Body of pancreas (tissue), 4 donors: ENCODE measurements around the gene CDK13. TPM values are rescaled to one million over a fixed set of nuclear protein-coding genes. Genes with fewer than 3 reads are reported as not detected.
A peak's percentile ranks its signal among the peaks of the same experiment; 100 is the strongest.
"Not testable (repeated sequence)": the region's sequence is repeated elsewhere in the genome, so short reads cannot be mapped to it uniquely, and the experiment has no call there.

Experiments
- ATAC-seq: fragments of 150-250 bp; one replicate; pipeline ENCODE4 v1.9.1; 2016
- DNase-seq, 4 donors: peaks; one replicate each; pipeline ENCODE4 v3.0.0-alpha.2; 2019
- H3K27ac ChIP-seq, 4 donors: fragments of 200-600 bp; sonication (generic); 1 replicate in 3 of 4; 2 replicates in 1 of 4; pipeline versions ENCODE4 v1.5.1 to v1.6.1; 2016 to 2019; ENCODE audit warnings: mild to moderate bottlenecking in 1 of 4, mixed read lengths in 1 of 4, moderate library complexity in 1 of 4
- H3K27me3 ChIP-seq, 2 donors: fragments of 200-600 bp; sonication (generic); one replicate each; pipeline ENCODE4 v1.6.0; 2016; ENCODE audit warnings: mild to moderate bottlenecking in 1 of 2
- H3K36me3 ChIP-seq, 2 donors: fragments of 200-600 bp; sonication (generic); replicated peaks in 1 of 2; 2 replicates each; pipeline ENCODE4 v1.5.1; 2016; ENCODE audit warnings: low read depth in 2 of 2; ENCODE audit not compliant: insufficient read depth in 1 of 2
- H3K4me1 ChIP-seq: fragments of 200-600 bp; sonication (generic); one replicate; pipeline ENCODE4 v1.6.0; 2016
- H3K4me3 ChIP-seq, 2 donors: fragments of 200-600 bp; sonication (generic); 1 replicate in 1 of 2; 2 replicates in 1 of 2; pipeline ENCODE4 v1.5.1; 2016 to 2019
- H3K9me3 ChIP-seq, 3 donors: fragments of 200-600 bp; sonication (generic); 1 replicate in 2 of 3; 2 replicates in 1 of 3; pipeline ENCODE4 v1.5.1; 2016
- CTCF ChIP-seq, 7 experiments: fragments of 450-650 bp in 4 of 7; fragments of 200-600 bp in 3 of 7; sonication (generic) in 3 of 7; IDR thresholded peaks; one replicate each; pipeline ENCODE4 v1.5.1; 2016 to 2019; ENCODE audit warnings: antibody characterized with exemption in 7 of 7
- POLR2A ChIP-seq, 3 donors: fragments of 450-650 bp; IDR thresholded peaks; one replicate each; pipeline ENCODE4 v1.6.1; 2016; ENCODE audit warnings: antibody characterized with exemption in 3 of 3, mild to moderate bottlenecking in 2 of 3
- WGBS, 2 donors: methylation state at CpG; one replicate each; pipeline ENCODE4 v1.1.5; 2017; 5-methylcytosine and 5-hydroxymethylcytosine counted together
- intact Hi-C: fragments of 100-400 bp; cut with DNase I; formaldehyde crosslinking; loops from one replicate; pipeline ENCODE4 v1.15.1; 2023
- total RNA-seq, 2 donors: library from RNA; depleted of rRNA; stranded (reverse); fragments of >200 nt; gene quantifications; one replicate each; pipeline ENCODE4 v1.1.0, GENCODE V29; 2016

The CDK13 gene
- total RNA-seq, 2 donors from 2014 or later = 73.2 to 97.6 TPM

GRCh38 chr7:39909526-39909925 lies 40.5 kb upstream of the CDK13 start:
- TF ChIP-seq CTCF (IDR thresholded peaks at IDR 0.05) (no peak), POLR2A (IDR thresholded peaks at IDR 0.05) (no peak)
- intact Hi-C loops = no loop called here
- DNase-seq = no peak
- Histone ChIP-seq H3K4me1 (no peaks in the 10 kb centered on the region), H3K36me3 (no peaks in the 10 kb centered on the region), H3K9me3 (no peaks in the 10 kb centered on the region), H3K4me3 (no peak overlapping the region), H3K27ac (no peak overlapping the region), H3K27me3 (no peaks in the 10 kb centered on the region)
- no peak for ATAC-seq
- 83% methylated on average over 1 of the region's 1 CpG for WGBS, 2 donors

- Histone ChIP-seq H3K9me3 (no peaks in the 10 kb centered on the region), H3K4me3 (no peak overlapping the region), H3K27ac (no peak overlapping the region), H3K27me3 (no peaks in the 10 kb centered on the region), H3K4me1 (no peaks in the 10 kb centered on the region), H3K36me3 (no peaks in the 10 kb centered on the region)
- ATAC-seq = no peak
- DNase-seq = peak in 1 of 4 donors; percentile 19
- 65 to 73% methylated on average over 6 to 7 of the region's 7 CpGs for WGBS, 2 donors
- intact Hi-C loops = no loop called here
- no peak for TF ChIP-seq CTCF (IDR thresholded peaks at IDR 0.05)
- TF ChIP-seq POLR2A (IDR thresholded peaks at IDR 0.05) = no peak
Observed at GRCh38 chr7:39910108-39910869, 39.8 kb upstream of the CDK13 start.

DNA sequence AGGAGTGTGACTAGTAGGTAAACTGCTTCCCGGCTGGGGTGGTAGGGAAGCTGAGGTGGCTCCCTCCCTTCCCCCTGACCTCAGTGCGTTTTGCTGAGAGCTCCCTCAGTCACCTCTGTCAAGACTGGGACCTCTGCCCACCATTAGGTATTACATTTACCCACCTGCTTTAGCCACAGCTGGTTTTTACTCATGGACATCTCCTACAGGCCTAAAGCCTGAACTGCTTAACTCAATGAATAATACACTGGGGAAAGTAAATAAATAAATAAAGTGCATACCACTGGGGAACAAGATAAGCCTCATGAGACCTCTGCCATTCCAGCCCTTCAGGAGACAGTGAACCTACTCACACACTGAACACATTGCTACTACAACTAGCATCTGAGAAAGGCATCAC lies 38.9 kb upstream of the CDK13 start:
- DNase-seq (no peak), ATAC-seq (no peak)
- Histone ChIP-seq H3K4me3 (no peak overlapping the region), H3K9me3 (no peaks in the 10 kb centered on the region), H3K4me1 (no peaks in the 10 kb centered on the region), H3K27me3 (no peaks in the 10 kb centered on the region), H3K36me3 (no peaks in the 10 kb centered on the region), H3K27ac (no peak overlapping the region)
- no peak for TF ChIP-seq POLR2A (IDR thresholded peaks at IDR 0.05)
- TF ChIP-seq CTCF (IDR thresholded peaks at IDR 0.05) = no peak
- WGBS, 2 donors = 71 to 100% methylated on average over 1 to 2 of the region's 2 CpGs
- intact Hi-C loops = no loop called here

- H3K4me1 ChIP-seq, H3K27me3 ChIP-seq, ATAC-seq, DNase-seq, H3K9me3 ChIP-seq, H3K4me3 ChIP-seq, H3K27ac ChIP-seq, intact Hi-C loops, H3K36me3 ChIP-seq: not testable (repeated sequence)
- 80 to 85% methylated on average over 8 of the region's 8 CpGs for WGBS, 2 donors
Observed at GRCh38 chr7:39915847-39916246, 34.2 kb upstream of the CDK13 start.

DNA sequence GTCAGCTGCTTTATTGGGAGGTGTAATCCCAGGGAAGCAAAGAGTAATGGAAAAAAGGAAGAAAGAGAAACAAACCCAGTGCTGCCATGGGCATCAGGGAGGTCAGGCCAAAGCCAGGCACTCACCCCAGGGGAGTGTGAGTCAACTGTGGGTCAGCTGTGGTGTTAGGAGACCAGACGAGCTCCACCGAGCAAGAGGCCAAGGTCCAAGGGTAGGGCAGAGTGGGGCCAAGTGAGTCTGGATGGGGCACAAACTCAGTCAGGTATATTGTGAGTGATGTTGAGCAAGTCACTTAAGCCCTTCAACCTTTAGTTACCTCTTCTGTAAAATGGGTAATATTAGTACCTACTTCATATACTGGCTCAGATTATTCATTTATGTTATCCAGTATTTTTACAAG lies 30.4 kb upstream of the CDK13 start:
- no peak for TF ChIP-seq CTCF (IDR thresholded peaks at IDR 0.05)
- ATAC-seq (no peak), DNase-seq (no peak)
- H3K27ac ChIP-seq = no peak overlapping the region
- no peak overlapping the region for H3K4me3 ChIP-seq
- H3K36me3 ChIP-seq = no peaks in the 10 kb centered on the region
- no peaks in the 10 kb centered on the region for H3K27me3 ChIP-seq
- 88 to 91% methylated on average over 2 of the region's 2 CpGs for WGBS, 2 donors
- intact Hi-C loops = no loop called here
- H3K9me3 ChIP-seq = no peaks in the 10 kb centered on the region
- no peaks in the 10 kb centered on the region for H3K4me1 ChIP-seq
